ENCODE data around the gene CELF2. TPM values are rescaled to one million over a fixed set of nuclear protein-coding genes. Genes with fewer than 3 reads are reported as not detected.

Gene CELF2
- total RNA-seq, 2 experiments from 2014 or later: 197 to 205 TPM

DNA sequence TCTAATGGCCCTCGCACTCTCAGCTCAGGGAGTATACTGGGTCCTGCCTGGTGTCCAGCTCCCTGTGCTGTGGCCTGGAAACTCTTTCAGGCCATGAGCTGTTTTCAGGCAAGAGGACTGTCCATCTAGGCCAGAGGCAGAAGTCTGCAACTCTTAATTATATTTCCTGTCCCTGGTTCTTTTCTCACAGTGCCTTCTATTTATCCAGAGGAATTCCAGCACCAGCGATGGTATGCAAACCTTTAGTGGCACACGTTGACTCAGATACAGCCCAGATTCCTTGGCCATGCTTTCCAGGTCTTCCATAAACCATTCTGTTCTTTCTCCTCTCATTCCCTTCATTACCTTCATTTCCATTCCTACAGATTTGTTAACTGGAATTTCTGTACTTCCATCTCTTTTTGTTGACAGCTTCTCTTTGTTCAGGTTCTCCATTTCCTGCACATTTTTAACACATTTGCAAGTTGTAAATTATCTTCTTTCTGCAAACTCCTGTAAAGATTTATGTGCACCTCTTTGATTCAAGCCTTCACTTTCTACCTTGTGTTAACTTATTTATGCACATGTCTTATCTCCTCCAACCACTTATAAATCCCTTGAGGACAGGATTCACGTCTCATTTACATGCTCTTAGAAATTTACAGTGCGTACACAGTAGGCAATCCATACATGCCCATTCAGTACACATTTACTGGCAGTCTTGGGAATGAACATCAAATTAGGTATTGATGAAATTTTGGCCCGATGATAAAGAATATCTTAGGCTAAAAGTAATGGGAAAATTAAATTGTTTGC is 172.1 kb downstream of the CELF2 start:
- H3K27ac Mint-ChIP-seq: no peak overlapping the region
- POLR2A ChIA-PET: interaction anchor here (0.8 to 1.9 kb wide), 4 partner anchors 11 to 47 kb away, joined by 3 to 7 read pairs (median 6); no protein-coding TSS in a partner anchor
- no peak overlapping the region for H3K4me3 ChIP-seq (ENCODE audit: low read length)
- H3K9me3 Mint-ChIP-seq: peaks cover 3% of the 10 kb centered on the region
- ATAC-seq (ENCODE audit: poor library complexity): no peak
- H3K36me3 ChIP-seq (ENCODE audit: insufficient read depth, low read length): peaks cover 75% of the 10 kb centered on the region
- peaks cover 98% of the 10 kb centered on the region for H3K36me3 Mint-ChIP-seq (ENCODE audit: low read depth)
- H3K27me3 Mint-ChIP-seq: no peaks in the 10 kb centered on the region
- no peak for DNase-seq
- peaks cover 7 to 8% of the 10 kb centered on the region in 2 experiments for H3K9me3 ChIP-seq (ENCODE audit: control insufficient read depth in 1 of 2, insufficient read depth in 1 of 2, low read length in 2 of 2)
- H3K27ac ChIP-seq (ENCODE audit: low read depth in 1 of 2, low read length in 2 of 2): peak overlapping the region in 1 of 2 donors; percentile 23
- H3K4me1 ChIP-seq (ENCODE audit: insufficient read depth, low read length): peaks cover 56% of the 10 kb centered on the region
- H3K4me1 Mint-ChIP-seq (ENCODE audit: low read depth): peaks cover 95% of the 10 kb centered on the region
- TF ChIP-seq, protein P1, sequence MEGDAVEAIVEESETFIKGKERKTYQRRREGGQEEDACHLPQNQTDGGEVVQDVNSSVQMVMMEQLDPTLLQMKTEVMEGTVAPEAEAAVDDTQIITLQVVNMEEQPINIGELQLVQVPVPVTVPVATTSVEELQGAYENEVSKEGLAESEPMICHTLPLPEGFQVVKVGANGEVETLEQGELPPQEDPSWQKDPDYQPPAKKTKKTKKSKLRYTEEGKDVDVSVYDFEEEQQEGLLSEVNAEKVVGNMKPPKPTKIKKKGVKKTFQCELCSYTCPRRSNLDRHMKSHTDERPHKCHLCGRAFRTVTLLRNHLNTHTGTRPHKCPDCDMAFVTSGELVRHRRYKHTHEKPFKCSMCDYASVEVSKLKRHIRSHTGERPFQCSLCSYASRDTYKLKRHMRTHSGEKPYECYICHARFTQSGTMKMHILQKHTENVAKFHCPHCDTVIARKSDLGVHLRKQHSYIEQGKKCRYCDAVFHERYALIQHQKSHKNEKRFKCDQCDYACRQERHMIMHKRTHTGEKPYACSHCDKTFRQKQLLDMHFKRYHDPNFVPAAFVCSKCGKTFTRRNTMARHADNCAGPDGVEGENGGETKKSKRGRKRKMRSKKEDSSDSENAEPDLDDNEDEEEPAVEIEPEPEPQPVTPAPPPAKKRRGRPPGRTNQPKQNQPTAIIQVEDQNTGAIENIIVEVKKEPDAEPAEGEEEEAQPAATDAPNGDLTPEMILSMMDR (IDR thresholded peaks at IDR 0.05): no peak
- peak overlapping the region; percentile 70 for H3K4me3 Mint-ChIP-seq
- H3K27me3 ChIP-seq (ENCODE audit: control insufficient read depth in 1 of 2, insufficient read depth in 2 of 2, low read length in 2 of 2): no peaks in the 10 kb centered on the region
- intact Hi-C loops (cut with DNase I, micrococcal nuclease): no loop called here
- CTCF ChIA-PET: interaction anchor here (0.6 to 1.1 kb wide), 5 partner anchors 7 to 81 kb away, joined by 3 to 5 read pairs (median 3); no protein-coding TSS in a partner anchor

DNA sequence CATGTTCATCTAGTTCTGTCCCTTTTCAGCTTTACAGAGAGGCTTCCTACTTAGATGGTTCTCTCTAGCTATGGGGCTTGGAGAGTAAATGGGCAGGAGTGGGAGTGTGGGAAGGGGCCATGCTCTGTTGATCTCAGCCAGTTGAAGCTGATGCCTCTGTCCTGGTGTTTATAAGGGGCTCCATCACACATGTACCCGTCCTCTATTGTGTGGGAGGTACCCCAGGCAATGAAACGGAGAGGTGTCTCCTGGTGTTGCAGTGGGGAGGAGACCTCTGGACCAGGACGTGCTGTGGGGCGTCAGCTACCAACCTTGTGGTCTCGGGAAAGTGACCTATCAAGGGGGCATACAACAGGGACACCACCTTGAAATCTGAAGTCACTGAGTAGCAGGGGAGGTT is 173.5 kb downstream of the CELF2 start:
- peak overlapping the region; percentile 47 for H3K4me3 Mint-ChIP-seq
- H3K4me1 Mint-ChIP-seq (ENCODE audit: low read depth): peaks cover 98% of the 10 kb centered on the region
- POLR2A ChIA-PET: interaction anchor here (0.9 to 1.1 kb wide), 3 partner anchors 24 to 29 kb away, joined by 3 to 7 read pairs (median 6); no protein-coding TSS in a partner anchor
- Histone ChIP-seq H3K27me3 (ENCODE audit: control insufficient read depth in 1 of 2, insufficient read depth in 2 of 2, low read length in 2 of 2) (no peaks in the 10 kb centered on the region), H3K27ac (ENCODE audit: low read depth in 1 of 2, low read length in 2 of 2) (peak overlapping the region in 1 of 2 donors; percentile 66), H3K4me3 (ENCODE audit: low read length) (no peak overlapping the region), H3K36me3 (ENCODE audit: insufficient read depth, low read length) (peaks cover 77% of the 10 kb centered on the region), H3K4me1 (ENCODE audit: insufficient read depth, low read length) (peaks cover 63% of the 10 kb centered on the region), H3K9me3 (ENCODE audit: control insufficient read depth in 1 of 2, insufficient read depth in 1 of 2, low read length in 2 of 2) (no peaks in the 10 kb centered on the region)
- no peaks in the 10 kb centered on the region for H3K27me3 Mint-ChIP-seq
- intact Hi-C loops (cut with DNase I, micrococcal nuclease): no loop called here
- CTCF ChIA-PET: interaction anchor here (1.1 kb wide), 1 partner anchor 80 kb away, joined by 3 read pairs; no protein-coding TSS in a partner anchor
- TF ChIP-seq, protein P1 (IDR thresholded peaks at IDR 0.05): no peak
- peaks cover 3% of the 10 kb centered on the region for H3K9me3 Mint-ChIP-seq
- no peak overlapping the region for H3K27ac Mint-ChIP-seq
- DNase-seq: no peak
- H3K36me3 Mint-ChIP-seq (ENCODE audit: low read depth): peaks cover 98% of the 10 kb centered on the region
- no peak for ATAC-seq (ENCODE audit: poor library complexity)

DNA sequence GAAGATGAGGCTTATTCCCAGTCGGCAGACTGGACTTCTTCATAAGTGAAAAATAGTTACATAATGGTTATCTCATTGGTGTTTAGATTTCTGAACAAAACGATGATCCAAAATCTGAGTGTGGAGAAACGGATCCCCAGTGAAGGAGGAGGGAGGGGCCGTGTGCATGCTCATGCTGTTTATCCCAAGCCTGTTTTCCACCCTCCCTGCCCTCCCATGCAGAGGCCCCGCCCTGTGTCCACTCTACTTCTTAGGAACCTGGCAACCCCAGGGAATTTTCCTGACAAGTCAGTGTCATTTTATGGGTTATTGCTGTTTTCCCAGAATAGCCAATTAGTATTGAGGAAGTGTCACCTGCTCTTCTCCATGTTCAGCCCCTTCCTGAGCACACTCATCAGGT is 174.0 kb downstream of the CELF2 start:
- ATAC-seq (ENCODE audit: poor library complexity) (no peak), DNase-seq (no peak)
- TF ChIP-seq, protein P1 (IDR thresholded peaks at IDR 0.05): no peak
- H3K27ac ChIP-seq (ENCODE audit: low read depth in 1 of 2, low read length in 2 of 2): no peak overlapping the region
- peaks cover 68% of the 10 kb centered on the region for H3K4me1 ChIP-seq (ENCODE audit: insufficient read depth, low read length)
- Mint-ChIP-seq H3K36me3 (ENCODE audit: low read depth) (peaks cover 98% of the 10 kb centered on the region), H3K27ac (no peak overlapping the region), H3K9me3 (peaks cover 3% of the 10 kb centered on the region), H3K4me3 (peak overlapping the region; percentile 45), H3K27me3 (no peaks in the 10 kb centered on the region), H3K4me1 (ENCODE audit: low read depth) (peaks cover 96% of the 10 kb centered on the region)
- peaks cover 77% of the 10 kb centered on the region for H3K36me3 ChIP-seq (ENCODE audit: insufficient read depth, low read length)
- POLR2A ChIA-PET: interaction anchor here (0.9 to 1.1 kb wide), 2 partner anchors 28 kb away, joined by 3 to 6 read pairs; no protein-coding TSS in a partner anchor
- intact Hi-C loops (cut with DNase I, micrococcal nuclease): no loop called here
- no peaks in the 10 kb centered on the region for H3K27me3 ChIP-seq (ENCODE audit: control insufficient read depth in 1 of 2, insufficient read depth in 2 of 2, low read length in 2 of 2)
- CTCF ChIA-PET: no interaction called here
- no peak overlapping the region for H3K4me3 ChIP-seq (ENCODE audit: low read length)
- no peaks in the 10 kb centered on the region for H3K9me3 ChIP-seq (ENCODE audit: control insufficient read depth in 1 of 2, insufficient read depth in 1 of 2, low read length in 2 of 2)
